ENCODE data around the gene CAMKV. TPM values are rescaled to one million over a fixed set of nuclear protein-coding genes. Genes with fewer than 3 reads are reported as not detected.
A peak's percentile ranks its signal among the peaks of the same experiment; 100 is the strongest.

Gene CAMKV
- total RNA-seq, 1 donor, result not detected

- Histone ChIP-seq H3K36me3 (ENCODE audit: insufficient read depth, low read length) (no peaks in the 10 kb centered on the region), H2AFZ (ENCODE audit: low read length) (no peak overlapping the region), H3K4me1 (ENCODE audit: insufficient read depth, low read length) (peaks cover 10% of the 10 kb centered on the region), H3K79me2 (ENCODE audit: insufficient read depth, low read length) (no peaks in the 10 kb centered on the region), H3K27me3 (ENCODE audit: insufficient read depth, low read length) (no peaks in the 10 kb centered on the region), H3K4me3 (ENCODE audit: insufficient read depth, low read length) (no peak overlapping the region), H3K4me2 (ENCODE audit: insufficient read depth, low read length) (no peak overlapping the region), H4K20me1 (ENCODE audit: insufficient read depth, low read length) (no peaks in the 10 kb centered on the region), H3K9me3 (ENCODE audit: low read depth, low read length) (no peaks in the 10 kb centered on the region), H3K27ac (ENCODE audit: low read depth, low read length) (no peak overlapping the region)
- DNase-seq (ENCODE audit: insufficient read length, low spot score, missing footprints), result peak; percentile 69
- TF ChIP-seq CTCF (IDR thresholded peaks at IDR 0.05; ENCODE audit: extremely low read depth, low read depth, low read length), result peak; percentile 30
Observed at GRCh38 chr3:49899815-49900214, 30.1 kb upstream of the CAMKV start.

GRCh38 chr3:49898991-49899390, 29.3 kb upstream of the CAMKV start:
- Histone ChIP-seq H3K27me3 (ENCODE audit: insufficient read depth, low read length) (no peaks in the 10 kb centered on the region), H3K36me3 (ENCODE audit: insufficient read depth, low read length) (no peaks in the 10 kb centered on the region)

GRCh38 chr3:49896345-49896744, 26.6 kb upstream of the CAMKV start:
- Histone ChIP-seq H3K79me2 (ENCODE audit: insufficient read depth, low read length) (no peaks in the 10 kb centered on the region), H2AFZ (ENCODE audit: low read length) (no peak overlapping the region), H3K4me3 (ENCODE audit: insufficient read depth, low read length) (no peak overlapping the region), H3K4me1 (ENCODE audit: insufficient read depth, low read length) (peaks cover 9% of the 10 kb centered on the region), H3K4me2 (ENCODE audit: insufficient read depth, low read length) (no peak overlapping the region), H3K27me3 (ENCODE audit: insufficient read depth, low read length) (no peaks in the 10 kb centered on the region), H3K36me3 (ENCODE audit: insufficient read depth, low read length) (no peaks in the 10 kb centered on the region), H4K20me1 (ENCODE audit: insufficient read depth, low read length) (no peaks in the 10 kb centered on the region), H3K9me3 (ENCODE audit: low read depth, low read length) (no peaks in the 10 kb centered on the region), H3K27ac (ENCODE audit: low read depth, low read length) (no peak overlapping the region)
- no peak for TF ChIP-seq CTCF (IDR thresholded peaks at IDR 0.05; ENCODE audit: extremely low read depth, low read depth, low read length)
- DNase-seq (ENCODE audit: insufficient read length, low spot score, missing footprints), result peak; percentile 31

More at GRCh38 chr3:49898991-49899390, 29.3 kb upstream of the CAMKV start:
- TF ChIP-seq CTCF (IDR thresholded peaks at IDR 0.05; ENCODE audit: extremely low read depth, low read depth, low read length), result no peak
- no peak overlapping the region for H3K27ac ChIP-seq (ENCODE audit: low read depth, low read length)
- no peaks in the 10 kb centered on the region for H3K9me3 ChIP-seq (ENCODE audit: low read depth, low read length)
- no peak overlapping the region for H3K4me2 ChIP-seq (ENCODE audit: insufficient read depth, low read length)
- H3K79me2 ChIP-seq (ENCODE audit: insufficient read depth, low read length), result no peaks in the 10 kb centered on the region
- H3K4me3 ChIP-seq (ENCODE audit: insufficient read depth, low read length), result no peak overlapping the region
- no peak overlapping the region for H2AFZ ChIP-seq (ENCODE audit: low read length)
- no peaks in the 10 kb centered on the region for H4K20me1 ChIP-seq (ENCODE audit: insufficient read depth, low read length)
- DNase-seq (ENCODE audit: insufficient read length, low spot score, missing footprints), result no peak
- peaks cover 10% of the 10 kb centered on the region for H3K4me1 ChIP-seq (ENCODE audit: insufficient read depth, low read length)

GRCh38 chr3:49895791-49896190, 26.1 kb upstream of the CAMKV start:
- no peak for TF ChIP-seq CTCF (IDR thresholded peaks at IDR 0.05; ENCODE audit: extremely low read depth, low read depth, low read length)
- peaks cover 4% of the 10 kb centered on the region for H3K4me1 ChIP-seq (ENCODE audit: insufficient read depth, low read length)
- no peak overlapping the region for H3K27ac ChIP-seq (ENCODE audit: low read depth, low read length)
- no peaks in the 10 kb centered on the region for H4K20me1 ChIP-seq (ENCODE audit: insufficient read depth, low read length)
- H3K79me2 ChIP-seq (ENCODE audit: insufficient read depth, low read length), result no peaks in the 10 kb centered on the region
- no peak overlapping the region for H3K4me3 ChIP-seq (ENCODE audit: insufficient read depth, low read length)
- peak; percentile 52 for DNase-seq (ENCODE audit: insufficient read length, low spot score, missing footprints)
- H3K4me2 ChIP-seq (ENCODE audit: insufficient read depth, low read length), result no peak overlapping the region
- no peaks in the 10 kb centered on the region for H3K36me3 ChIP-seq (ENCODE audit: insufficient read depth, low read length)
- no peaks in the 10 kb centered on the region for H3K9me3 ChIP-seq (ENCODE audit: low read depth, low read length)
- no peak overlapping the region for H2AFZ ChIP-seq (ENCODE audit: low read length)
- H3K27me3 ChIP-seq (ENCODE audit: insufficient read depth, low read length), result no peaks in the 10 kb centered on the region
